GM19035 (cell line): ENCODE measurements around the gene CPNE8.
A peak's percentile ranks its signal among the peaks of the same experiment; 100 is the strongest.

ENCODE experiments used
- ATAC-seq: cut with Tn5 transposase; IDR thresholded peaks from one replicate; pipeline ENCODE4 v1.9.1; 2021; ENCODE audit not compliant: unreplicated experiment

Gene CPNE8

GRCh38 chr12:38838056-38838850 lies 67.1 kb downstream of the CPNE8 start:
- no peak for ATAC-seq

GRCh38 chr12:38831715-38832114 lies 73.7 kb downstream of the CPNE8 start:
- no peak for ATAC-seq

- ATAC-seq, result no peak
These were observed 80.4 kb downstream of the CPNE8 start for GRCh38 chr12:38825006-38825405.

GRCh38 chr12:38823738-38824137 lies 81.7 kb downstream of the CPNE8 start:
- no peak for ATAC-seq

- no peak for ATAC-seq
These were observed 82.1 kb downstream of the CPNE8 start for GRCh38 chr12:38823314-38823713.

GRCh38 chr12:38817942-38818341 lies 87.4 kb downstream of the CPNE8 start:
- ATAC-seq, result no peak

- no peak for ATAC-seq
These were observed 91.5 kb downstream of the CPNE8 start for GRCh38 chr12:38813923-38814322.

- ATAC-seq, result no peak
These were observed 93.5 kb downstream of the CPNE8 start for GRCh38 chr12:38811814-38812356.

- ATAC-seq, result no peak
These were observed 95.6 kb downstream of the CPNE8 start for GRCh38 chr12:38809832-38810231.

GRCh38 chr12:38788106-38788505 lies 117.3 kb downstream of the CPNE8 start:
- no peak for ATAC-seq

- ATAC-seq, result no peak
These were observed 120.0 kb downstream of the CPNE8 start for GRCh38 chr12:38785381-38785780.

- no peak for ATAC-seq
These were observed 122.1 kb downstream of the CPNE8 start for GRCh38 chr12:38783304-38783703.

GRCh38 chr12:38782359-38782758 lies 123.0 kb downstream of the CPNE8 start:
- peak; percentile 53 for ATAC-seq

GRCh38 chr12:38776647-38777046 lies 128.7 kb downstream of the CPNE8 start:
- no peak for ATAC-seq

- peak; percentile 94 for ATAC-seq
These were observed 129.9 kb downstream of the CPNE8 start for GRCh38 chr12:38775457-38775856.

GRCh38 chr12:38772437-38772836 lies 133.0 kb downstream of the CPNE8 start:
- ATAC-seq, result no peak

- peak; percentile 57 for ATAC-seq
These were observed 133.5 kb downstream of the CPNE8 start for GRCh38 chr12:38771871-38772270.

- no peak for ATAC-seq
These were observed 143.6 kb downstream of the CPNE8 start for GRCh38 chr12:38761636-38762342.

- no peak for ATAC-seq
These were observed 144.3 kb downstream of the CPNE8 start for GRCh38 chr12:38761111-38761510.

- ATAC-seq, result no peak
These were observed 145.8 kb downstream of the CPNE8 start for GRCh38 chr12:38759621-38760020.

GRCh38 chr12:38746744-38747143 lies 158.6 kb downstream of the CPNE8 start:
- ATAC-seq, result no peak

GRCh38 chr12:38745601-38746000 lies 159.8 kb downstream of the CPNE8 start:
- no peak for ATAC-seq
